ENCODE data around the gene CCL17.
"Not testable (repeated sequence)": the region's sequence is repeated elsewhere in the genome, so short reads cannot be mapped to it uniquely, and the experiment has no call there.

The CCL17 gene

DNA sequence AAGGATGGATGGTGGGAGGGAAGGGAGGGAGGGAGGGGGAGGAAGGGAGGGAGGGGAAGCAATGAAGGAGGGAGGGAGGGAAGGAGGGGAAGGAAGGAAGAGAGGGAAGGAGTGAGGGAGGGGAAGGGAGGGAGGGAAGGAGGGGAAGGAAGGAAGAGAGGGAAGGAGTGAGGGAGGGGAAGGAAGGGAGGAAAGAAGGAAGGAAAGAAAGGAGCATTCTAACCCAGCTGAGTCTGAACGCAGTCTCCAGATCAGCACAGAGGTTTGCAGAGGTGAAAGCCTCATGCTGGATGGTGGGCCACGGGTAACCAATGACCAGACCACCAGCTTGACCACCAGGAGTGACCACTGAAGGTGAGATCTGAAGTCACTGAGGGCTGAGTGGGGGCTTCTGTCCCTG is 18.6 kb downstream of the CCL17 start:
- TF ChIP-seq POLR2A (IDR thresholded peaks at IDR 0.05; ENCODE audit: low read depth, low read length) (no peak), POLR2AphosphoS5 (IDR thresholded peaks at IDR 0.05; ENCODE audit: low read depth, low read length) (no peak), TAF1 (IDR thresholded peaks at IDR 0.05; ENCODE audit: borderline replicate concordance, low read depth, low read length) (no peak)
- DNase-seq (ENCODE audit: insufficient read length) (no peak), FAIRE-seq (no peak)

- no peak for DNase-seq (ENCODE audit: insufficient read length)
- no peak for TF ChIP-seq POLR2A (IDR thresholded peaks at IDR 0.05; ENCODE audit: low read depth, low read length)
- TF ChIP-seq POLR2AphosphoS5 (IDR thresholded peaks at IDR 0.05; ENCODE audit: low read depth, low read length) = no peak
- no peak for TF ChIP-seq TAF1 (IDR thresholded peaks at IDR 0.05; ENCODE audit: borderline replicate concordance, low read depth, low read length)
Observed at GRCh38 chr16:57424583-57424982, 20.0 kb downstream of the CCL17 start.

DNA sequence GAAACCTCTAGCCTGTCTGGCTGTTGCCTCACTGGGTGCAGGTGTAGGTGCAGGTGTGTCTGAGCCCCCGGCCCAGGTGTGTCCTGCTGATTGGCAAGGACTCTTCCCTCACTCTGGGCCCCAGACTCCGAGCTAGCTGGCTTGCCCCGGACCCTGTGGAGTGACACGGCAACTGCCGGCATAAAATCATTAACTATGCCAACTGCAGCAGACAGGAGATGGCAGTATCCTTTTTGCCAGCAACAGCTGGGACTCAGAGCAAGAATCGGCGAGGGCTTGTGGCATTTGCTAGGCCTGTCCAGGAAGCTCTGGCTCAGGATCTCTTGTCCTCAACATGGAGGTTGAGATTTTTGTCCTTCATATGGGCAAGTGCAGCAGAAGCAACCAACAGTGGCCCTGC is 21.8 kb downstream of the CCL17 start:
- FAIRE-seq = no peak
- no peak for DNase-seq (ENCODE audit: insufficient read length)
- TF ChIP-seq TAF1 (IDR thresholded peaks at IDR 0.05; ENCODE audit: borderline replicate concordance, low read depth, low read length) = no peak
- TF ChIP-seq POLR2AphosphoS5 (IDR thresholded peaks at IDR 0.05; ENCODE audit: low read depth, low read length) = no peak
- no peak for TF ChIP-seq POLR2A (IDR thresholded peaks at IDR 0.05; ENCODE audit: low read depth, low read length)

More at GRCh38 chr16:57424583-57424982, 20.0 kb downstream of the CCL17 start:
- FAIRE-seq = no peak

DNA sequence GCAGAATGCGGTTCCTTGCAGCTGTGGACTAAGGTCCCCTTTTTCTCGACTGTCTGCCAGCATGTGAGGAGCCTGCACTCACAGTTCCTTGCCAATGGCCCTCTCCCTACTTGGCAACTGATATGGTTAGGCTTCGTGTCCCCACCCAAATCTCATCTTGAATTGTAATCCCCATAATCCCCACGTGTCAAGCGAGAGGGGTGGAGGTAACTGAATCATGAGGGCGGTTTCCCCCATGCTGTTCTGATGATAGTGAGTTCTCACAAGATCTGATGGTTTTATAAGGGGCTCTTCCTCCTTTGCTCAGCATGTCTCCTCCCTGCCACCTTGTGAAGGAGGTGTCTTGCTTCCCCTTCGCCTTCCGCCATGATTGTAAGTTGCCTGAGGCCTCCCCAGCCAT is 22.7 kb downstream of the CCL17 start:
- no peak for DNase-seq (ENCODE audit: insufficient read length)
- no peak for FAIRE-seq
- TF ChIP-seq TAF1 (IDR thresholded peaks at IDR 0.05; ENCODE audit: borderline replicate concordance, low read depth, low read length) = no peak
- TF ChIP-seq POLR2AphosphoS5 (IDR thresholded peaks at IDR 0.05; ENCODE audit: low read depth, low read length) = no peak
- no peak for TF ChIP-seq POLR2A (IDR thresholded peaks at IDR 0.05; ENCODE audit: low read depth, low read length)

GRCh38 chr16:57427824-57428223 is 23.3 kb downstream of the CCL17 start:
- TF ChIP-seq POLR2AphosphoS5 (IDR thresholded peaks at IDR 0.05; ENCODE audit: low read depth, low read length) (no peak), POLR2A (IDR thresholded peaks at IDR 0.05; ENCODE audit: low read depth, low read length) (no peak), TAF1 (IDR thresholded peaks at IDR 0.05; ENCODE audit: borderline replicate concordance, low read depth, low read length) (no peak)
- DNase-seq (ENCODE audit: insufficient read length) (no peak), FAIRE-seq (no peak)

- TF ChIP-seq TAF1 (IDR thresholded peaks at IDR 0.05; ENCODE audit: borderline replicate concordance, low read depth, low read length) = no peak
- FAIRE-seq = no peak
- DNase-seq (ENCODE audit: insufficient read length) = no peak
Observed at GRCh38 chr16:57430955-57431354, 26.4 kb downstream of the CCL17 start.

GRCh38 chr16:57432505-57432904 is 27.9 kb downstream of the CCL17 start:
- TF ChIP-seq POLR2A (IDR thresholded peaks at IDR 0.05; ENCODE audit: low read depth, low read length) = no peak
- TF ChIP-seq TAF1 (IDR thresholded peaks at IDR 0.05; ENCODE audit: borderline replicate concordance, low read depth, low read length) = no peak
- no peak for TF ChIP-seq POLR2AphosphoS5 (IDR thresholded peaks at IDR 0.05; ENCODE audit: low read depth, low read length)
- no peak for FAIRE-seq
- DNase-seq (ENCODE audit: insufficient read length) = no peak

GRCh38 chr16:57432989-57433388 is 28.4 kb downstream of the CCL17 start:
- FAIRE-seq = no peak
- no peak for DNase-seq (ENCODE audit: insufficient read length)

GRCh38 chr16:57434003-57434402 is 29.4 kb downstream of the CCL17 start:
- FAIRE-seq (no peak), DNase-seq (ENCODE audit: insufficient read length) (no peak)

More at GRCh38 chr16:57432989-57433388, 28.4 kb downstream of the CCL17 start:
- TF ChIP-seq POLR2AphosphoS5 (IDR thresholded peaks at IDR 0.05; ENCODE audit: low read depth, low read length) (no peak), TAF1 (IDR thresholded peaks at IDR 0.05; ENCODE audit: borderline replicate concordance, low read depth, low read length) (no peak), POLR2A (IDR thresholded peaks at IDR 0.05; ENCODE audit: low read depth, low read length) (no peak)

DNA sequence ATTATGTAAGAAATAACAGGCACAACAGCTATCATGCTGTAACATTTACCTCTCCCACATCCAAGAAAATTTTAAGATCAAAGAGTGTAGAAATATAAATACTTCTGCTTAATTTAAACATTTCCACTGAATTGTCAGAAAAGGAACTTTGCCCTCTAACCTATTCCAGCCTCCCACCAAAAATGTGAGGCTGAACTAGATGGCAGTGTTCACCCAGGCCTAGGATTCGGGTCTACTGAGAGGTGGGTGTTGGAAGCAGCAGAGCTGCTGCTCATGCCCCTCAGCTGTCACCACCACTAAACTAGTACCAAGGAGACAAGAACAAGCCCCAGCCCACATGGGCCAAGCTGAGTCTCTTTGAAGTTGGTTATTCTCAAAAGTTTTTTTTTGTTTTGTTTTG is 31.3 kb downstream of the CCL17 start:
- DNase-seq (ENCODE audit: insufficient read length) (no peak), FAIRE-seq (no peak)
- TF ChIP-seq TAF1 (IDR thresholded peaks at IDR 0.05; ENCODE audit: borderline replicate concordance, low read depth, low read length) = no peak
- TF ChIP-seq POLR2AphosphoS5 (IDR thresholded peaks at IDR 0.05; ENCODE audit: low read depth, low read length) = no peak
- TF ChIP-seq POLR2A (IDR thresholded peaks at IDR 0.05; ENCODE audit: low read depth, low read length) = no peak

More at GRCh38 chr16:57434003-57434402, 29.4 kb downstream of the CCL17 start:
- TF ChIP-seq TAF1 (IDR thresholded peaks at IDR 0.05; ENCODE audit: borderline replicate concordance, low read depth, low read length) (no peak), POLR2A (IDR thresholded peaks at IDR 0.05; ENCODE audit: low read depth, low read length) (no peak), POLR2AphosphoS5 (IDR thresholded peaks at IDR 0.05; ENCODE audit: low read depth, low read length) (no peak)

GRCh38 chr16:57439947-57440346 is 35.4 kb downstream of the CCL17 start:
- not testable (repeated sequence) for FAIRE-seq; DNase-seq (ENCODE audit: insufficient read length)

GRCh38 chr16:57440551-57440950 is 36.0 kb downstream of the CCL17 start:
- FAIRE-seq = not testable (repeated sequence)

GRCh38 chr16:57444711-57445110 is 40.1 kb downstream of the CCL17 start:
- FAIRE-seq = no peak
- TF ChIP-seq TAF1 (IDR thresholded peaks at IDR 0.05; ENCODE audit: borderline replicate concordance, low read depth, low read length) = no peak
- TF ChIP-seq POLR2A (IDR thresholded peaks at IDR 0.05; ENCODE audit: low read depth, low read length) = no peak
- TF ChIP-seq POLR2AphosphoS5 (IDR thresholded peaks at IDR 0.05; ENCODE audit: low read depth, low read length) = no peak
- DNase-seq (ENCODE audit: insufficient read length) = no peak

More at GRCh38 chr16:57440551-57440950, 36.0 kb downstream of the CCL17 start:
- DNase-seq (ENCODE audit: insufficient read length) = not testable (repeated sequence)

Measured in GM12892 (cell line).